Measurements from ENCODE around the gene EIF4G3. TPM values are rescaled to one million over a fixed set of nuclear protein-coding genes. Genes with fewer than 3 reads are reported as not detected.
"Not testable (repeated sequence)": the region's sequence is repeated elsewhere in the genome, so short reads cannot be mapped to it uniquely, and the experiment has no call there.

EIF4G3 gene
- total RNA-seq, 1 donor from 2014 or later = 28.4 TPM

DNA sequence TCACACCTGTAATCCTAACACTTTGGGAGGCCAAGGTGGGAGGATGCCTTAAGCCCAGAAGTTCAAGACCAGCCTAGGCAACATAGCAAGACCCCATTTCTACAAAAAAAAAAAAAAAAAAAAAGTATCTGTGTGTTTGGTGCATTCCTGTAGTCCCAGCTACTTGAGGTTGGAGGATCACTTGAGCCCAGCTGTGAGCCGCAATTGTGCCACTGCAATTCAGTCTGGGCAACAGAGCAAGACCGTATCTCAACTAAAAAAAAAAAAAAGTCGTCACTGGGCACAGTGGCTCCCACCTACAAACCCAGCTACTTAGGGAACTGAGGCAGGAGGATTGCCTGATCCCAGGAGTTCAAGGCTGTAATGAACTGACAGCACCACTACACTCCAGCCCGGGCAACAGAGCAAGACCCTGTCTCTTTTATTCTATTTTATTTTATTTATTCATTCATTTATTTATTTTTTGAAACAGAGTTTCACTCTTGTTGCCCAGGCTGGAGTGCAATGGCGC lies 8.6 kb upstream of the EIF4G3 start:
- DNase-seq (ENCODE audit: low read depth in 2 of 2) = no peak

DNA sequence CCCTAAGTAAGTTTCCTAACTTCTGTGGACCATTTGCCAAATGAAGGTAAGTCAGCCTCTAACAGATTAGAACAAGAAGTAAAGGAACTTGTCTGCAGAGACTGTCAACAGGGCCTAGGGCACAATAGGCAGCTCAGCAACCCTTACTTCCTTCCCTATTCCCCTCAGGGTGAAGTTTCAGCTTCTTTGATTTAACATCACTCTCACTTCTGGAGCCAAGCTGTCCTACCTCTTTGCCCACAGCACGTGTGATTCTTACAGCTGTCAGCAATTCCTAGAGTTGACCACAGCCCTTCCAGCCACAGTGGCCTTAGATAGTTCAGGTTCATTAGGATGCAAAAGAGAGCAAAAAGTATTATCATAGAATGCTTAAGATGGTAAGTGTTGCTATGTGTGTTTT lies 7.6 kb upstream of the EIF4G3 start:
- no peak for DNase-seq (ENCODE audit: low read depth in 2 of 2)

DNA sequence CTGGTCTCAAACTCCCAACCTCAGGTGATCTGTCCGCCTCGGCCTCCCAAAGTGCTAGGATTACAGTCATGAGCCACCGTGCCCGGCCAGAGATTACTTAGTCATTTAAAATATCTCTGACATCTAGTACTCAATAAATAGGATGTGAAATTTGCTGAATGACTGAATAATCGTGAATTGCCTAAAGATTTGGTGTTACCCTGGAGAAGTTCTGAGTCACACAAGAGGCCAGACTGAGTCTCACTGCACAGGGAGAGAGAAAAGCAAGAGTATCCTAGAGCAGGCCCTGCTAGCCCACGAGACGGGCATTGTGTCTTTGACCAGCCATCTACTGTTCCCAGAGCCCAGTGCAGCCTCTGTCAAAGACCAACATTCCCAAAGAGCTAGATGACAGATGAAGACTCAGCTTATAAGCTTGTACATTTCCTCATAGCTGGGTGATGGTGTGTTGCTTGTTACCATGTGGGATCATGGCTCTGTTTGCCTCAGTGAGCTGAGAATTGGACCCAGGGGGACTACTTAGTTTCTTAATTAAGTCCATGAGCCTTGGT lies 5.6 kb upstream of the EIF4G3 start:
- no peak for DNase-seq (ENCODE audit: low read depth in 2 of 2)

DNA sequence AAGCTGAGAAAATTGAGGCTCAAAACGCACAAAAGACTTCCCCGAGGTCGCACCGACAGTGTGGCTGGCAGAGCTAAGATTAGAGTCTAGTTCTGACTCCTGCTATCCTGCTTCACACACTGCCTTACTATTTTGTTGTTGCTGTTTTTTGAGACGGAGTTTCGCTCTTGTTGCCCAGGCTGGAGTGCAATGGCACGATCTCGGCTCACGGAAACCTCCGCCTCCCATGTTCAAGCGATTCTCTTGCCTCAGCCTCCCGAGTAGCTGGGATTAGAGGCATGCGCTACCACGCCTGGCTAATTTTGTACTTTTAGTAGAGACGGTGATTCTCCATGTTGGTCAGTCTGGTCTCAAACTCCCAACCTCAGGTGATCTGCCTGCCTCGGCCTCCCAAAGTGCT lies 1.6 kb upstream of the EIF4G3 start:
- DNase-seq (ENCODE audit: low read depth in 2 of 2) = not testable (repeated sequence)

DNA sequence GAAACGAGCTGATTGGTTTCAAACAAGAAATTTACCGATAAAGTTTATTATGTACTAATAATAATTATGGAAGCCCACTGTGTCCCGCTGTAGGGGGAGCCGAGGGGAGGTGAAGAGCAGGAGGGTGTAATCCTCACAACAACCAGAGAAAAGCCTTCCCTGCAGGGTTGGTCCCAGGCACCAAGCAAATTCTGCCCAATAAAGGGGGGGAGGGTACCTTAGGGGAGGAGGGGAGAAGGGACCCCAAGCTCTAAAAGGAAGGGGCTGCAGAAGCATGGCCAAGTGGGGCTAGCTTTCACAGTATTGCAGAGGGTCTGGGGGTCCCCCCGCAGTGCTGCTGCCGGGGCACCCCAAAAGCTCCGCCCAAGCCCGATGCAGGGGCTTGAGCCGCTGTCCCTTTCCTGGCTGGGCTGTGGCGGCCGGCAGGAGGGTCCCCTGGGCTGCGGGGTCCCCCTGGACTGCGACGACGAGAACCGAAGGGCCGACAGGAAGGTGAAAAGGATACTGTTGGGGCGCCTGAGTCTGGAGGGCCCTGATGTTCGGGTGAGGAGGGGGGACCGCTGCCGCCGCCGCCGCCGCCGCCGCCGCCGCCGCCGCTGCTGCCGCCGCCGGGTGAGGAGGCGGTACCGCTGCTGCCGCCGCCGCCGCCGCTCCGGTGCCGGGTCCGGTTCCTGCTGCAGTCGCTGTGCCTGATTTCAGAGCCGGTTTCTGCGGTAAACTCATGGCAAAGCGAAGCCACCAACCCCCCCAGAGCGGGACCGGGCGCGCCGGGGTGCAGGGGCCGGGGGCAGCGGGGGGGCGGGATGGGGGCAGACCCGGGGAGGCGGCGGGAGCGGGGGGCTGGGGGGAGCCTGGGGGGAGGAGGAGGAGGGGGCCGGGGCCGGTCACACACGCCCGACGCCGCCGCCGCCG lies 771 bp downstream of the EIF4G3 start:
- peak in 1 of 2 donors; percentile 44 for DNase-seq (ENCODE audit: low read depth in 2 of 2)

DNA sequence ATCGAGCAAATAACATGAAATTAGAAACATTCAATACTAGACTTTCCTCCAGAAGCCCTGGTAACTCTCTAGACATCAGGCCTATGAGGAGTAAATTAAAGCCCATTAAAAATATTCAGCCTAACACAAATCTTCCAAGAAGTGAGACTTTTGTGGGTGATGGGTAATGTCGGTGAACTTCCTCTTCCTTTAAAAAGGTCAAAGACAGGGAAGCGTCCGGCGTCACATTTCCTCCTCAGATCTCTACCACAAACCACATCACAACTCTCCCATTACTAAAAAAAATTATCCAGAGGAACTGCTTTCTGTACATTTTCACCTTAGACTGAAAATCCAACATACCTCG lies 1.4 kb downstream of the EIF4G3 start:
- peak in 1 of 2 donors; percentile 63 for DNase-seq (ENCODE audit: low read depth in 2 of 2)

DNA sequence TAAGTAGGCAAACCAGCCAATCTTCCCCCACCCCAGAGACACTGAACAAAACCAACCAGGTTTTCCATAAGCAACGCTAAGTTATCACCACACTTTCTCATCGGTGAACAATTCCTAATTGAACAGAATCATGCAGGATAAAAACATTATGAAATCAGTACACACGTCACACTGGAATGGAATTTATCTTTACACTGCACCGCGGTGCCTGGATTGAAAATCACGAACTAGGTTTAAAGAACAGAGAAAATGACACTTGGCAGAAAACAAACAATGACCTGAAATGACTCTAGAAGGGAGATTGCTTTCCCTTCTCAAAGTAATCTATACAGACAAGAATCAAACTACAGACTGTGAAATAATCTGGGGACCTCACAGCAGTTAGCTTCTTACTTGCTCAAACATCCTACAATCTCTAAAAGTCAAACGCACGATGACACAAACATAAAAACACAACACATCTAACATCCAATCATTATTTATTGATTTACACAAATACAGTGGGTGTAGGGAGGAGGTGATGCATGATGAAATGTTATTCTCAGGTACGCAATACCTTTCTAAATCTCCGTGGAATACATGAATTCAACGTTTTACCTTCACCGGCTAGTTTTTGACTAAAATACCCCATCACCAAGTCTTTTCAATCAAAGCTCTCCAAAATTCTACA lies 1.9 kb downstream of the EIF4G3 start:
- DNase-seq (ENCODE audit: low read depth in 2 of 2) = peak; percentile 45 to 51

DNA sequence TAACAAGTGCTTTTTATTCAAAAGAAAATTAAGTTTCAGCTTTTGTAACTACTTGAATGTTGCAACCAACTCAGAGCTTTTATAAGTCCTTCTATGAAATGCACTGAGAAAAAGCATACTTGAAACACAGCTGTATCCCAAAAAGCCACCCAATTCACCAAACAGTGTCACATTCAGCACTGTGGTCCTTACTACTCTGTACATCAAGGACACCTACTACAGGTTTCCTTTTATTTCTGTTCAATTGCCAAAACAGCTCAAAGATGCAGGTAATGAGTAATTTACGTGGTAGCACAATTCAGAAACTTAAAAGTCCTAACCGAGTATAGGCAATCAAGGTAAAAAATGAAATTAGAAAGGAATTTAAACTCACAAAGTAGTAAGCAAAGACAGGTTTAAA lies 2.5 kb downstream of the EIF4G3 start:
- DNase-seq (ENCODE audit: low read depth in 2 of 2) = no peak

DNA sequence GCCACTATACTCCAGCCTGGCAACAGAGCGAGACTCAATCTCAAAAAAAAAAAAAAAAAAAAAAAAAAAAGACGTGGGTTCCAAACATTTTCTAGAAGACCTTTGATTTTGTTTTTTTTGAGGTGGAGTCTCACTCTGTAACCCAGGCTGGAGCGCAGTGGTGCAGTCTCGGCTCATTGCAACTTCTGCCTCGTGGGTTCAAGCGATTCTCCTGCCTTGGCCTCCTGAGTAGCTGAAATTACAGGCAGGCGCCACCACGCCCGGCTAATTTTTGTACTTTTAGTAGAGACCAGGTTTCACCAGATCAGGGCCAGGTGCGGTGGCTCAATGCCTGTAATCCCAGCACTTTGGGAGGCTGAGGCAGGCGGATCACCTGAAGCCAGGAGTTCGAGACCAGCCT lies 3.6 kb downstream of the EIF4G3 start:
- DNase-seq (ENCODE audit: low read depth in 2 of 2) = not testable (repeated sequence)

DNA sequence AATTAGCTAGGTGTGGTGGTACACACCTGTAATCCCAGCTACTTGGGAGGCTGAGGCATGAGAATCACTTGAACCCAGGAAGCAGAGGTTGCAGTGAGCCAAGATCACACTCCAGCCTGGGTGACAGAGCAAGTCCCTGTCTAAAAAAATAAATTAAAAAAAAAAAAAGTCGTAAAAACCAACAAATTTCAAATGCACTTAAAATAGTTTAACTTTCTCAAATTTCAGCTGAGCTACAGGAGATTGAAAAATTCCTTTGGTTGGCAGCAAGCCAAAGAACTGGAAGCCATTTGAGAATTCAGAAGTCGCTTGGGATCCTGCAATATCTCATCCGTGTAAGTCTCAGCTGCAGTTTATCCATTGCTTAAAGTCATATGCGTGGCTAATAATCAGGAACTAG lies 5.9 kb downstream of the EIF4G3 start:
- peak in 1 of 2 donors; percentile 37 for DNase-seq (ENCODE audit: low read depth in 2 of 2)

DNA sequence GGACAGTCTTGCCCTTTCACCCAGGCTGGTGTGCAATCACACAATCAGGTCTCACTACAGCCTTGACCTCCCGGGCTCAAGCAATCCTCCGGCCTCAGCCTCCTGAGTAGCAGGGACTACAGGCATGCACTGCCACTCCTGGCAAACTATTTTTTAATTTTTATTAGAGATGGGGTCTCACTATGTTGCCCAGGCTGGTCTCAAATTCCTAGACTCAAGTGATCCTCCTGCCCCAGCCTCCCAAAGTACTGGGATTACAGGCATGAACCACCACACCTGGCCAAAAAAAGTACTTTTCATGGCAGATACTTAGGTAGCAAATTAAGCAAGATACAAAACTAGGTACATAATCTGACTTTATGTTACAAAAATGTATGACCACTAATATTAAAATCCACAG lies 8.3 kb downstream of the EIF4G3 start:
- DNase-seq (ENCODE audit: low read depth in 2 of 2) = no peak

DNA sequence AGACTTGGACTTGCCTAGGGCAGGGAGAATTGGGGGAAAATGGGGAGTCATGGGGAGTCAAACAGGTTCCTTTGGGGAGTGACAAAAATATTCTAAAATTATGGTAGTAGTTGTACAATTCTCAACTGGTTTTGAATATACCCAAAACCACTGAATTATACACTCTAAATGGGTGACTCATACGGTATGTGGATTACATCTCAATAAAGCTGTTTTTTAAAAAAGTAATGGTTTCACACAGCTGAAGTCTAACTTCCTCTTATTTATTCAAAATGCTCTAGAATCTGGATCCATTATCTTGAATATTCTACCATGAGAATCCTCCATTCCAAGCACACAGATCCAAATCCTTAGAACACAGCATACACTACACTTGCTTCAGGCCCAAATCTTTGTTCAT lies 11.1 kb downstream of the EIF4G3 start:
- DNase-seq (ENCODE audit: low read depth in 2 of 2) = no peak

DNA sequence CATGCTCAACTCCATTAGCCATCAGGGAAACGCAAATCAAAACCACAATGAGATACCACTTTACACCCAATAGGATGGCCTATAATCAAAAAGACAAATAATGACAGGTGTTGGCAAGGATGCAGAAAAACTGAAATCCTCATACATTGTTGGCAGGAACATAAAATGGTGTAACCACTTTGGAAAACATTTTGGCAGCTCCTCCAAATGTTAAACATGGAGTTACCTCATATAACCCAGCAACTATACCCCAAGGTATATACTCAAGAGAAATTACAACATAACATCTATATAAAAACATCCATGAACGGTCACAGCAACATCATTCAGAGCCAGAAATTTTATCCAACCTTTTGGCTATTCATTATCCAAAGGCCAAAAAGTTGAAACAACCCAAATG lies 11.6 kb downstream of the EIF4G3 start:
- DNase-seq (ENCODE audit: low read depth in 2 of 2) = no peak

DNA sequence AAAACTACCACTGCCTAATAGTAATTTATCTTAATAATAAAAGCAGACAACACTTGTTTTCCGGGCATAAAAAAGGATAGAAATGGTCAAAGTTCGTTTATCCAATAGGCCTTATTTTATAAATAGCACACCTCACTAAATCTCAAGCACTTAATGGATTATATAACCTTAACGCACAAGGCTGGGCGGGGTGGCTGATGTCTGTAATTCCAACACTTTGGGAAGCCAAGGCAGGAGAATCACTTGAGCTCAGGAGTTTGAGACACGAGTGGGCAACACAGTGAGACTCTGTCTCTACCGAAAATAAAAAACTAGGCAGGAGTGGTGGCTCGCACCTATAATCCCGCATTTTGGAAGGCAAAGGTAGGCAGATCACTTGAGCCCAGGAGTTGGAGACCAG lies 12.4 kb downstream of the EIF4G3 start:
- no peak for DNase-seq (ENCODE audit: low read depth in 2 of 2)

DNA sequence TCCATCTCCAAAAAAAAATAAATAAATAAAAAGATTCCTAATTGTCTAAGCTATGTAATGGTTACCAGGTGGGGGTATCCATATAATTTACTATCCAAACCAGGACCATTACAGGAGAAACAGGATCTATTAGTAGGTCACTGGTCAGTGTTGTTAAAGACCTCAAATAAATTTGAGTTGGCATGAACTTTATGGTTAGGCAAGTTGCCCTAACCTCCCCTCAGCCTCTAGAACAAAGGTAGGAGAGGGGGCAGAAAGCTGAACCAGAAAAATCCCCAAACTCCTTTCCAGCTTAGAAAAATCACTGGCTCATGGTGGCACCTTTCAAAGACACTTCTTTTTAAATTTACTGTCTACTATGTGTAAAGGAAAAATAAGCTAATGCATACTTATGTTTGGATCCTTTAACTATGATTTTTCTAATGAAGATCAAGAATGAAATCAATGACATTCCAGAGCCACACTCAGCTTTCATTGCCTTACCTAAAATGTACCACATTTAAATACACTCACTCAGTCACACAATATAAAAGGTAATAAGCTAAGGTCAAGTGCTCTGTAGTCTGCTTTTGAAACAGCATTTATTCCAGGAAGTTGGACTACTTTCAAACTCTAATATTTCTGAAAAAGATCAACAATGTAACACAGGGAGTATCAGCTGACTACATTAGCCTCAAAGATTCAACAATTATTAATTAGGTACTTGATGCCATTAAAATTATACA lies 13.8 kb downstream of the EIF4G3 start:
- DNase-seq (ENCODE audit: low read depth in 2 of 2) = peak in 1 of 2 donors; percentile 41

DNA sequence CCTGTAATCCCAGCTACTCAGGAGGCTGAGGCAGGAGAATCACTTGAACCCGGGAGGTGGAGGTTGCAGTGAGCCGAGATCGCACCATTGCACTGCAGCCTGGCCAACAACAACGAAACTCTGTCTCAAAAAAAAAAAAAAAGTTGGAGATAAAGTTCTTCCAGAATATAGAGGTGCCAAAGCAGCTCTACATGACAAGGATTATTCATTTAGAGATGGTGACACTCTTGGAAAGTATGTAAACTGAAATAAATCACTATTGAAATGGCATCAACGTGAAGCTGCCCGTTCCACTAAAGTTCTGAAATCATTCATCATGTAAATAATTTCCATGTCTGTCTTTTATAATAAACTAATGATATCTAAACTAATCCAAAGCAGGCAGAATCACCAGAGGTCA lies 14.9 kb downstream of the EIF4G3 start:
- no peak for DNase-seq (ENCODE audit: low read depth in 2 of 2)

DNA sequence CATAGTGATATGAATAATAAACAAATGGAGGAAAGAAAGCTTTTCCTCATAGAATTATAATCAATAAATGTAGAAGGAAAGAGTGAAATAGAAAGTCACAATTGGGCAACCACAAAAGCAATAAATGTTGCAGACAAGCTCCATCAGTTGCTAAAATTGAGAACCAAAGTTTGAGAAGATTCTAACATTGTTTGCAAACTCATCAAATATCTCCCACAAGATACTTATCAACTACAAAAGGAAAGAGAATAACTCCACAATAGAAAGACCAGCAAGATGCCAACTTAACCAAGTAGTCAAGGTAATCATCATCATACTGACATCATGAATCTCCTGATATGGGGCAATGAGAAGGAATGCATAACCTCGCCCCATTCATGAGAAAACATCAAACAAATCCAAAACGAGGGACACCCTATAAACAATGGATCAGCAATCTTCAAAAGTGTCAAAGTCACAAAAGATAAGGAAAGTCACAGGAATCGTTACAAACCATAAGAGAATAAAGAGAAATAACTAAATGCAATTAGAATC lies 16.4 kb downstream of the EIF4G3 start:
- no peak for DNase-seq (ENCODE audit: low read depth in 2 of 2)

DNA sequence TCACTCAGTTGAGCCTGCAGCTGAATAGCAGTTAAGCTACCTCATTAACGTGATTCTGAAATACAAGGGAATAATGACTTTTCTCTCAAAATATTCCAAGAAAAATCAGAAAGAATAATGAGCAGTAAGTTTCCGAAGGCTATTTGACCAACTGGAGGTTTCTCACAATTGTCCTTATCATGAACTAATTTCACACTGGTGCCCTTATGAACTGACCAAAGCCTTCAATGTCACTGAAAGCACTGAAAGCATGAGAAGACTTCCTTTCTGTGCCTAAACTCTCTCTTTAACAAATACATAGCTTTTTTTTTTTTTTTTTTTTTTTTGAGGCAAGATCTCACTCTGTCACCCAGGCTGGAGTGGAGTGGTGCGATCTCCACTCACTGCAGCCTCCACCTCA lies 18.8 kb downstream of the EIF4G3 start:
- DNase-seq (ENCODE audit: low read depth in 2 of 2) = no peak

DNA sequence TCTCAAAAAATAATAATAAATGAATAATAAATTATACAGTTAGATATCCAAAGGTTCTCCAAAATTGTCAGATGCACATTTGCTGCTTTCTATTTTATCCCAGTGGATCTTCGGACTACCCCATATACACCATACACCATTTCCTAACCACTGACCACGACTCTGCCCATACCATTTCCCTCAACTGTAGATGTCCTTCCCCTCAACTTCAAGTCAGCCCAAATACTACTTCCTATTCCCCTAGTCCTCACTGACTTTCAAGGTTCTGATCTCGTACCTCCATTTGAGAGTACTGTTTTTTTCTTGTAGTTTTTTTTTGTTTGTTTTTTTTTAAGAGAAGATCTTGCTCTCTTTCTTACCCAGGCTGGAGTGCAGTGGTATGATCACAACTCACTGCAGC lies 19.6 kb downstream of the EIF4G3 start:
- DNase-seq (ENCODE audit: low read depth in 2 of 2) = no peak

DNA sequence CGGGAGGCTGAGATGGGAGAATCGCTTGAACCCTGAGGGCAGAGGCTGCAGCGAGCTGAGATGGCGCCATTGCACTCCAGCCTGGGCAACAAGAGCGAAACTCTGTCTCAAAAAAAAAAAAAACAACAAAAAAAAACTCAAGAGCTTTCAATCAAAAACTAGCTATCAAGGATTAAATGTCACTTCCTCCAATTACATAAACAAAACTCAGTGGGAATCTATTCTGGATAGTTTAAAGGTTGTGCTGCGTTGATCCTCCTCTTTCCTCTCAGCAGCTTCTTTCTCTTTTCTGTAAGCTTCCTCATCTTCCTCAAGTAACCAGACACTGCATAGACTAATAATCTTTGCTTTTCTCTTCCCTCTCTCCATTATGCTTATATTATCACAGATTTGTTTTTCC lies 20.7 kb downstream of the EIF4G3 start:
- no peak for DNase-seq (ENCODE audit: low read depth in 2 of 2)

DNA sequence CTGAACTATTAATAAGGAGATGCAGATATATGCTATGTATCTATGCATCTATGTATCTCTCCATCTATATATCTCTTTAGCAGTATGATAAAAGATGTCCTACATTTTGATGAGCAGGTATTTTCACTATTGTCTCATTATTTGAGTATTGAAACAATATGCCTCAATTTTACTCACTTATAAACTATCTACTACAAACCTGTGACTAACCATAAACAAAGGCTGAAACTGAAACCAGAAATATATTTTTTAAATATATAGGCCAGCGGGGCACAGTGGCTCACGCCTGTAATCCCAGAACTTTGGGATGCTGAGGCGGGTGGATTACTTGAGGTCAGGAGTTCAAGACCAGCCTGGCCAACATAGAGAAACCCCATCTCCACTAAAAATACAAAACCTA lies 22.0 kb downstream of the EIF4G3 start:
- no peak for DNase-seq (ENCODE audit: low read depth in 2 of 2)

DNA sequence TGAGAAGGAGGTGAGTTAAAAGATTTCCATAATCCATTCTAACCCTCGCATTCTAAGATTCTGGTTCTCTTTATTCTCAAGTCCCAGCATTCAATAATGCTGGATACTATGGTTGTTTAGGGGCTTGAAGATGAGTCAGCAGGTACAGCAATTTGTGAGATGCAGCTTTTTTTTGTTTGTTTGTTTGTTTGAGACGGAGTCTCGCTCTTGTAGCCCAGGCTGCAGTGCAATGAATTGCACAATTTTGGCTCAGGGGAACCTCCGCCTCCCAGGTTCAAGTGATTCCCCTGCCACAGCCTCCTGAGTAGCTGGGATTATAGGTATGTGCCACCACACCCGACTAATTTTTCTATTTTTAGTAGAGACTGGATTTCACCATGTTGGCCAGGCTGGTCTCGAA lies 23.3 kb downstream of the EIF4G3 start:
- DNase-seq (ENCODE audit: low read depth in 2 of 2) = no peak
